HG02981 (cell line): ENCODE results near the gene NAB2.
A peak's percentile ranks its signal among the peaks of the same experiment; 100 is the strongest.
"Not testable (repeated sequence)": the region's sequence is repeated elsewhere in the genome, so short reads cannot be mapped to it uniquely, and the experiment has no call there.

ENCODE experiments used
- ATAC-seq: cut with Tn5 transposase; IDR thresholded peaks from one replicate; pipeline ENCODE4 v1.9.1; 2021; ENCODE audit warnings: mild to moderate bottlenecking, moderate library complexity; ENCODE audit not compliant: unreplicated experiment

Gene NAB2

DNA sequence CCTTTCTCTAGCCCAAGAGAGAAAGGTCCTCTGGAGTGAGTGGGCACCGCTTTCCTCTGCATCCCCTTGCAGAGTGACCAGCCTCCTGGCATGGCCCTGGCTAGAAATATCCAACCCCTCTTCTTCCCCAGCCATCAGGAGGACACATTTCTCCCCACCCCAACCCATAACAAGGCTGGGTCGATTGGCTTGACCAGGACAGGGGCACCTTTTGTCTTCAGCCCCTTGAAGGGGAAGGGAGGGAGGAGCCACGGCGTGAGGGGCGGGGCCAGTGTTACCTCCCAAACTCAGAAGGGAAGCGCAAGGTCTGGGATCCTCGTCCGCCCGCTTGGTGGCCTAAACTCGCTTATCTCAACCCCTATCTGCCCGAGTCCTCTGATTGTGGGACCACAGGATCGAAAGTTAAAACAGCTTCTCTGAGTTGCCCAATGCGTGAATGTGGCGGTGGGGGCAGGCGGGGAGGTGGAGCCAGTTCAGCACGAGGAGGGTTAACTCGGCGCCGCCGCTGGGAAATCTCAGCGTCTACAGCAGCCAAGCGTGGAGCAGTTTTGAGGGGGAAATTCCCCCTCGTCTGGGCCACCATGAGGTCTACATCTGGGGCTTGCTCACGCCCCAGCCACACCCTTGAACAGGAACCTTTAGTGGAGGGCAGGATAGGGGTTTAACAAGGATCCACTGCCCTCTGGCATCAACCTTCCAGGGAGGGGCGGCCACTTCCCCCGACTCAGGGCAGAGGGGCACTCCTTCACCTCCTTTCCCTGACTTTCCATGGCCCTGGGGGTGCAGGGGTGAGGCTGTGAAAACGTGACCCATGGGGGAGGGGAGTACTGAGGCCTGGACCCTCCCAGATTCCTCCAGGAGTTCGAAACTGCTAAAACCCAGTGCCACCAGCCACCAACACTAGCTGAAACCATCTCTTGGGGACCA is 21.5 kb downstream of the NAB2 start:
- ATAC-seq: peak; percentile 48

DNA sequence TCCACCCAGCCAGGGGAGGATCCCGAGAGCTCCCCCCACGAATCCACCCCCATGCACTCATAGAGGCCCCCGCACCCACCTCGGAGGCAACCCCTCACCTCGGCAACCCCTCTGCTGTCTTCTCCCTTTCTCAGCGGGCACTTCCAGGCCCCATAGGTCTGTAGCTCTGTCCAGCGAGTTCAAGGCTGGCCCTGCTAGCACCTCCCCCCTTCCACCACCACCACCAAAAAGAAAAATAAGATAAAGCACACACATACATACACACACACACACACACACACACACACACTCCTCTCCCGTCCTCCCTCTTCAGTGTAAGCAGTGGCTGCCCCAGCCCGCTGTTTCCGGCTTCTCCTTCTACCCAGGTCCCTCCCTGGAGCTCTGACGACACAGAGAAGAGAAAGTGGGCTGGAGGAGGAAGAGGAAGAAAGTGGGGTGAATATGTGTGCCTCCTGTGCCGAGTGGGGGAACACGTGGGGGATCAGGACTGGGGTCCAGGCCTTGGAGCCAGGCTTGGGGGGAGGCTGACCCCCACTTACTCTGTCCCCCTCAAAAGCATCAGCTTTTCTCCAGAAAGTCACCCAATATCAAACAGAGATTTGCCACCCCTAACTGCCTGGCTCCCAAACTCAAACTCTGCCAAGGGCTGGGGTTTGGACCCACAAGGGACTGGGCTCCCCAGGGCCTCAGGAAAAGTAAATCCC is 22.3 kb downstream of the NAB2 start, which contains the start of gene STAT6:
Gene STAT6 (minus strand): TSS at position 332 of the 704 bp plus-strand sequence. CDS start 3,084 bp downstream, outside the sequence.
- ATAC-seq: peak; percentile 46

DNA sequence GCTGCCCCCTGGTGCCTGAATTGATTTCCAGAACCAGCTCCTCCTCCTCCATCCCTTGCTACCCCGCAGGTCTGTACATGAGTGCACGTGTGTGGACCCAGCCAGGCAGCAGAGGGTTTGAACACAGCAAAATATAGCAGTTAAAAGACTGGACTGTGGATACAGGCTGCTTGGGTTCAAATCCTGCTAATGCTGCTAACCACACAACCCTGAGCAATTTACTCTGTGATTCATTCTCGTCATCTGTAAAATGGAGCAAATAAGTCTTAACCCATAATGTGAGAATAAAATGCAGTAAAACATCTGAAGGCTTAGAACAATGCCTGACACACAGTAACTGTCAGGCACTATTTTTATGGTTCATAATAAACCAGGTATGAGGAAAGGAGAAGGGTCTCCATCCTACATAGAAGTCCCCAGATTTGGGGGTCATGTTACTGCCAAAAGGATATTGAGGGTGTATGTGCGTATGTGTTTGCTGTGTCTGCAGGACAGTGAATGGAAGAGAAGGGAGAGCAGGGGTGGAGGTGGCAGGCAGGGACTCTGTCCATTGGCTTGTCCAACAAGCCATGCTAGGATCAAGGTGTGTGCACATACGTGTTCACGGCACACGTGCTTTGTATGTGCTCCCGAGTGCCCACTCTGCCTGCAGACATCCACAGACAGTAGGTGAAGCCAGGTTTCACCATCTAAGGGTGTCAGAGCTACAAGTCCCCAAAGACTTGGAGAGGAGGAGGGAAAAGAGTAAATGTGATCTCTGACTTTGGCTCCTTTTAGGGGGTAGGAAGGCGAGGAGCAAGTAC is 23.8 kb downstream of the NAB2 start:
- ATAC-seq: peak; percentile 55

DNA sequence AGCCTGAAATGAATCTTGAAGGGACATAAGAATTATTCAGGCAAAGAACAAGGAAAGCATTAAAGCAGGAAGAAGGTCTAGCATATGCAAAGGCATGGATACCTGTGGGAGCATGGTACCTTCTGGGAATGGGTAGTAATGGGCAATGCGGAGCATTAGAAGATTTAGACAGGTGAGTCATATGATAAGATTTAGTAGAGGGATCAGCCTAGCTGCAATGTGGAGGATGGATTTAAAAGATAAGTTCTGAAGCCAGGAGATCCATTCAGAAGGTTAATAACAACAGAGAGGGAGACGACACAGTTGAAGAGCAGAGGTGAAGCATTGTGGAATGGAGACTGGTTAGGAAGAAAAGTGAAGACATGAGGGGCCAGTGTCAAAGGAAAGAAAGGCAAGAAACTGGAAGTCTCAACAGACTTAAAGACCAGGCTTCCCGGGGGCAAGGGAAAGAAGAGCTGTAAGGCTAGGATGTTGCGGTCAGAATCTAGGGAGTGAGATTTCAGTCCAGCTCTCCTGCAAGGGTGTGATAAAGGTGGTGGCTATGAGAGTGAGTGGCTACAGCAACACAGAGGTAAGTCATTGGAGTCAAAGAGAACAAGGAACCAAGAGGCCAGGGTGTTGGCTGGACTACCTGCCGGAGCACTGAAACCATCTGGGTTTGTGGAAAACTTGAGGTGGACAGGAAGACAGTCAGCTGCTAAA is 27.8 kb downstream of the NAB2 start:
- no peak for ATAC-seq

DNA sequence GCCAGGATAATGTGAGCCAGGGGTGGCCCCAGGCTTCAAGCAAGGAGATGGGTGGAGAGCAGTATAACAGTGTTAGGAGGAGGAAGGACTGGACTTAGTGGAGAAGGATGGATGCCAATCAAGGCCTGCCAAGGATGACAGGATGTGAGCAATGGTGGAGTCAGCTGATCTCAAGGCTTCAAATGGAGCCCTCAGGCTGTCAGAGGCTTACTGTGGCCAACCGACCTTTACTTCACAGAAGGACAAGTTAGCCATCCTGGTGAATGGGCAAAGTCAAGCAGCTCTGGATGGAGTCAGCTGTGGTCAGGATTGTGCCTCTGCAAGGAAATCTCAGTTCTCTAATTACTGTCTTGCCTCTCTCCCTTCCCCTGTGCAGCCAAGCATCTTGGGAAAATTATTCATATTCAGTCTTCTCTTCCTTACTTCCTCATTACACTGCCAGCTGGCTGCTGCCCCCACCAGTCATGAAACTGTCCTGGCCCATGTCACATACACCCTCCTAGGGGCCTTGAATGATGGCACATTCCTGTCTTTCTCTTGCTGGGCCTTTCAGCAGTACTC is 29.9 kb downstream of the NAB2 start:
- no peak for ATAC-seq

DNA sequence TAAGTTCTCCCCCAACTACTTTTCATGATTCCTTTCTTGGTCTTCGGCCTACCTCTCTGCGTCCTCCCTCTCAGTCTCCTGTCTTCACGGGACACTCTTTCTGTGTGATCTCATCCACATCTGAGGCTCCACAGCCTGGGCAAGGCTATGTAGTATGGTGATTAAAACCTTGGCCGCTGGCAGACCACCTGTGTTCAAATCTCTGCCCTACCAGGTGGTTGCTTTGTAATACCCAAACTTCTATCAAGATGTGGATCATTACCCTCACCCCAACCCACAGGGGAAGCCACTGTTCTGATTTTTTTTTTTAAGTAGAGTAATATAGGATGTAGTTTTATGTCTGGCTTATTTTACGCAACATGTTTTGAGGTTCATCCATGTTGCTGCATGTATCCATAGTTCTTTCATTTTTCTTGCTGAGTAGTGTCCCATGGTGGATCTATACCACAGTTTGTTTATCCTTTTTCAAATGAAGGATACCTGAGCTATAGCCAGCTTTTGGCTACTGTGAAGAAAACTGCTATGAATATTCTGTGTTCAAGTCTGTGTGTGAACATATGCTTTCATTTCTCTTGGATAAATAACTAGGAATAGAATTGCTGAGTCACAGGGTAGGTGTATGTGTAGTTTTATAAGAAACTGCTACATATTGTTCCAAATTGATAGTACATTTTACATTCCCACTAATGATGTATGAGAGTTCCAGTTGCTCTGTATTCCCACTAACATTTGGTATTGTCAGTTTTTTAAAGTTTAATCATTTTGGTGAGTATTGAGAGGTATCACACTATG is 30.6 kb downstream of the NAB2 start:
- no peak for ATAC-seq

DNA sequence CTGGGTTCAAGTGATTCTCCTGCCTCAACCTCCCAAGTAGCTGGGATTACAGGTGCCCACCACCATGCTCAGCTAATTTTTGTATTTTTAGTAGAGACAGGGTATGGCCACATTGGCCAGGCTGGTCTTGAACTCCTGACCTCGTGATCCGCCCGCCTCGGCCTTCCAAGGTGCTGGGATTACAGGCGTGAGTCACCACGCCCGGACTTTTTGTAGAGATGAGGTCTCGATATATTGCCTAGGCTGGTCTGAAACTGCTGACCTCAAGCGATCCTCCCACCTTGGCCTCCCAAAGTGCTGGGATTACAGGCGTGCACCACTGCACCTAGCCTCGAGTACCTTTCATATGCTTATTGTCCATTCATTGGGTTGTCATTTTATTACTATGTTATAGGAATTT is 31.8 kb downstream of the NAB2 start:
- ATAC-seq: not testable (repeated sequence)

DNA sequence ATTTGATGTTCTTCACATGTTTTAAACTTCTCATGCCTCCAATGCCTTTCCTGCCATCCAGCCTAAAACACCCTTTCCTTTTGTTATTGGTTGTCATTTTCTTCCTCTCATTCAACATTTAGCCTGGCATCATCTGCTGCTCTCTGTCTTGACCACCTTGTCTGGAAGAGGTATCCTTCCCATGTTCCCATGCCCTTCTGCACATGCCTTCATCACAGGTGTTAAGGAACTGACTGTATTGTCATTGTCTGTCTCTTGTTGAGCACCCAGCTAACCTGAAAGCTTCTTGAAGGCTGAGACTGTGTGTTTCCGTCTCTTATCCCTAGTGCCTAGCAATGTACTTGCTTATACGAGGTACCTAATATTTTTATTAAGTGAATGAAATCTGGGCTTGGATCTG is 34.9 kb downstream of the NAB2 start:
- no peak for ATAC-seq

DNA sequence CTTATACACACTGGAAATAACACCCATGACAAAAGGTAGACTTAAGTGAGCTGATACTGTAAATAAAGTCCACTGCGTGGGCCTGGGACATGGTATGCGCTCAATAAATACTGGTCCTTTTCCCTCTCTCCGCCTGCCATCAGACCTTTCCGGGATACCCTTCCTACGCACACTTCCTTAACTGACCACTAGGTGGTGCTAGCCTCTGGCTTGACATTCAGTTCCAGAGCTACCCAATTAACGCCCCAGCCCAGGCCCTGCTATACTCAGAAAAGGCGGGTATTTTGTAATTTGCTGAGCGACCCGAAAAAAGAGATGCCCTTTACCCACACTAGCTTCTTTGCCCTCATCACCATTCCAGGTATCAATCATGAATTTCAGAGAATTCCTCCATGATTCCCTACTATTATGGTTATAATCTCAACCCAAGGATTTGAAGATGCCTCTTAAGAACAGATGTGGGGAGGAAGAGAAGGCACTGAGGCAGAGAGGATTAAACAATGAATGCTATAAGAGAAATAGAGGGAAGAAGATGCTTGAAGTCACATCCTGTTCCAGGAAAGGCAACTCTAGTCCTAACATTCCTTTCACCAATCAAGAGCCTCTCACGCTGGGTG is 35.5 kb downstream of the NAB2 start:
- no peak for ATAC-seq

DNA sequence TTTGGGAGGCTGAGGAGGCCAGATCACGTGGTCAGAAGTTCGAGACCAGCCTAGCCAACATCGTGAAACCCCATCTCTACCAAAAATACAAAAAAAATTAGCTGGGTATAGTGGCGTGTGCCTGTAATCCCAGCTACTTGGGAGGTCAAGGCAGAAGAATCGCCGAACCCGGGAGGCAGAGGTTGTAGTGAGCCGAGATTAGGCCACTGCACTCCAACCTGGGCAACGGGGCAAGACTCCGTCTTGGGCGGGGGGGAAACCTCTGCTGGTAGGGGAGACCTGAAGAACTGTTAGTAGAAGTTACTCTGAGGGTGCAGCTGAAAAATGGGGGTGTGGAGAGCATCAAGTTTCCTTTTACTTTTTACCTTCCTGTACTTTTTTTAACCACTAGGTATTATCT is 37.1 kb downstream of the NAB2 start:
- no peak for ATAC-seq

DNA sequence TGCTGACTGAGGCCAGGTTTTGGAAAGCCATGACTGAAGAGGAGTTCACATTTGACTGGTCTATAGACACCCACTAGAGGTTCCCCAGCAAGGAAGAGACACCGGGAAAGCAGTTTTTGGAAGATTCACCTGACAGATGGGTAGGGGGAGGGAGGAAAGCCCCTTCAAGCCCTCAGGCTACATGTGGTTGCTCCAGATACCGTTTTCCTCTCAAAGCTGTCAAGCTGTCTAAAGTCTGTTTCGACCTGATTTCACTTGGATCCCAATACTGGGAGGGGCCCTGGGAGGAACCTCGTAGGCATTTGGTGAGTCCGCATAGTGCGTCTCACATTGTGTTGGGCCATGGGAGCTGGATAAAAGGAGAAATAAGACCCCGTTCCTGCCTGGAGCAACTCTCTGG is 37.6 kb downstream of the NAB2 start:
- no peak for ATAC-seq

DNA sequence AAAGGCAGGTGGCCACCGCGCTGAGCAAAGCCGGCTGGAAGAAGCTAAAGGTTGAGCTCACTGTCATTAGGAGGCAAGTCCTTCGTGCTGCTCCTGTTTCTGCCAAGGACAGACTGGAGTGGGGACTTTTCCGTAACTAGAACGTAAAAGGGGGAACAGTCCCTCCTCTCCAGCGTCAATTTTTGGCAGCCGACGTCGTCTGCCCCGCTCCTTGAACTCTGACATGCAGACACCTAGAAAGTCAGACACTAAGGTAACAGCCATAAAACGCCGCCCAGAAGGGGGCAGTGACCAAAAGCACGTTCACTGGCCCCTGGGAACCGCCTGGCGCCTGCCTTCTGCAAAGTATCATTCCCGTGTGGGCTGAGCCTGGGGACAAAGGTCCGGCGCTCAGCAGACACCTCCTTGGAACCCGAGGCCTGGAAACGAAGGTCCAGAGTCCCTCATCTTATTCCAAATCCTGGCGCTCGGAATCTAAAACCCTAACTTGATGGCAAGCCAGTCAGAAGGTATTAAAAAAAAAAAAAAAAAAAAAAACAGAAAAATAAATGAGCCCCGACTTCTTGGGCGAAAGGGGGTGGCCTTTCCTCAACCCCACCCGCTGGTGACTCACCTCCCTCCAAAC is 38.3 kb downstream of the NAB2 start:
- ATAC-seq: peak; percentile 32

DNA sequence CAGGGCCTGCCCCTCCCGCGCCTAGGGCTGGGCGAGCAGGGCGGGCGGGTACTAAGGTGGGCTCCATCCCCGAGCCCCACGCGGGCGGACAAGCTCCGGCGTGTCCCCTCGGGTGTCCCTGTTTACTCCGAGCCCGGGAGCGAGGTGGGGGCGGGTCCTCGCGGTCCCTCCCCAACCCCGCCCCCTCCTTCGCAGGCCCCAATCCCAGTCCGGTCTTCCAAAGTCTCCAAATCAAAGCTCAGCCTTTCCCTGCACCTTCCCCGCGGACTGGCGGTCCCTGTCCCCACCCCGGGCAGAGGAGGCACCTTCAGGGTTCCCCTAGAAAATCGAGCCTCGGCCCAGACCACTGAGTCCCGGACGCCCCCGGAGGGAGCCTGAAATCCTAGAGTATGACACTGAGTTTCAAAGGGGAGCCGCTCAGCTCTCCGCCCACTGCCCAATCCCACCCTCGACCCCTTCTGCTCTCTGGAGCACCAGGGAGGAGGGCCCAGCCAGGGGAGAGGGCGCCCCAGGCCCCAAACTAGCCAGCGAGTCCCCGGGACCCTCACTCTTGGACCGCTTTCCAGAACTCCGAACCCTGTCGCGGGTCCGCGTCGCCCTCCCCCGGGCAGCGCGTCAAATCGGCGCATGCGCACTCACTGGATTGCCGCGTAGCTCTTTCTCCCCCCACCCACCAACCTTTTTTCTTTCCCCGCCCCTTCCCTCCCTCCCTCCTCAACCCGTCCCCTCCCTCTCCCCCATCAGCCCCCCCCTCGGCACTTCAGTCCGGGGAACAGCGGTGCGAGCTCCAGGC is 39.0 kb downstream of the NAB2 start, which contains the start of gene LRP1:
Gene LRP1 (plus strand): TSS at position 758 of the 793 bp plus-strand sequence. CDS start 482 bp downstream, outside the sequence.
- ATAC-seq: peak; percentile 44

DNA sequence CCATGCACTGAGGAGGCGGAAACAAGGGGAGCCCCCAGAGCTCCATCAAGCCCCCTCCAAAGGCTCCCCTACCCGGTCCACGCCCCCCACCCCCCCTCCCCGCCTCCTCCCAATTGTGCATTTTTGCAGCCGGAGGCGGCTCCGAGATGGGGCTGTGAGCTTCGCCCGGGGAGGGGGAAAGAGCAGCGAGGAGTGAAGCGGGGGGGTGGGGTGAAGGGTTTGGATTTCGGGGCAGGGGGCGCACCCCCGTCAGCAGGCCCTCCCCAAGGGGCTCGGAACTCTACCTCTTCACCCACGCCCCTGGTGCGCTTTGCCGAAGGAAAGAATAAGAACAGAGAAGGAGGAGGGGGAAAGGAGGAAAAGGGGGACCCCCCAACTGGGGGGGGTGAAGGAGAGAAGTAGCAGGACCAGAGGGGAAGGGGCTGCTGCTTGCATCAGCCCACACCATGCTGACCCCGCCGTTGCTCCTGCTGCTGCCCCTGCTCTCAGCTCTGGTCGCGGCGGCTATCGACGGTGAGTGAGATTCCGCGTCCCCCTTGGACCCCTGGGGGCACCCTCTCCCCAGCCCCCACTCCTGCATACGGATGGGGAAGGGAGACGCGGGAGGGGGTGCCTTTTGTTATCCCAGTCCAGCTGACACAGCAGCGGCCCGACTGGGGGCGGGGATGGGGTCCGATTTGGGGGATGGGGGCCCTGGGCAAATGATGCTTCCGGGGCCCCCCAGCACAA is 39.8 kb downstream of the NAB2 start:
- no peak for ATAC-seq

DNA sequence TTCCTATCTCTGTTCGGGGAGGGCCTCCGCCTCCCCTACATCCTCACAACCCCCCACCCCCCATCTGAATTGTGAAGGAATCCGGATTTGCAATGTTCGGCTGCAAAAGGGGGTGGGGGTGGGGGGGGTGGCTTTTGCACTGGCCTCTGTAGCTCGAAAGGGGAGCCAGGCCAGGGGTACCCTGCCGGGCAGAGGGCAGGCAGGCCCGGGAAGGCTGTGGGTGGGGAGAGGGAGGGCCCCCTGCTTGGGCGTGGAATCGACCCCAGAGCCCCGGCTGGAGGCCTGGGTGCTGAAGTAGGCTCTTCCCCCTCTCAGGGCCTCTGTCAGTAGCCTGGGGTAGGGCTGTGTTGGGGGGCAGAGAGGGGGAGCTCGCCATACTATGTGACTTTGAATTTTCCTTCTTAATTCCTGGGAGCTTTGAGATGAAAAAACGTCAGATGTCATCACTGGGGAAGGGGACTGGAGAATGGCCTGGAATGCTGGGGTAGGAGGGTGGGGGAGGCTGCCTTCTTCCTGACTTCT is 40.5 kb downstream of the NAB2 start:
- ATAC-seq: no peak

DNA sequence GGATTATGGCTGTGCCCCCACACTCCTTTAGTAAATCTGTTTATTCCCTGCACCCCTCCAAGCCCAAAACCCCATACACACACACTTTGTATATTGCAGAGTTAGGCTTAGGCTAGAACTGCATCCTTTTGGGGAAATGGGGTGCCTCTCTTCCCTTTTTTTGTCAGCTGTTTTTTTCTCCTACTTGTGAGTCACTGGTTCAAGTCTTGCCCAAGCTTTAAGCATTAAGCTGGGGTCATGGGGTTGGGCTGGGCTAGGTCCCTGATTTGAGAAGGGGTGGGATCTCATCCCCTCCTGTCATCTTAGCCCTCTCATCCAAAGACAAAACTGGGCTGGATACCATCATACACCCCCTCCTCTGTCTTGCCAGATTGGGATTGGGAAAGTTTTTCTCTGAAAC is 41.0 kb downstream of the NAB2 start:
- ATAC-seq: no peak

DNA sequence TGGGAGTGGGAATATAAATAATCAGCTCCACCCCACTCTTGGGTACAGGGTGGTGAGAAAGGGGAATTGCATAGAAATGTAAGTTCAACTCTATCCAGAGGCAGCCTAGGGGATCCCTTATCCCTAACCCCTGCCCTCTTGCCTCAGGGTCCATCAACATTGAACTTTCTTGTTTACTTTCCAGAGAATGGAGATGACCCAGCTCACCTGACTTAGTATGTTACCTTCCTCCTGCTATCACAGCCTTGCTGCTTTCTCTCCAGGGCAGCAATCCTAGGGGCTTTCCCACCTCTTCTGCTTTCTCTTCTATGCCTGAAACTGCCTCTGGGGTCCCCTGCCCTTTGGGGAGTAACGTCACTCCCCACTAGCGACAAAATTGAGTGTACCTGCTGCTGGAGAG is 42.0 kb downstream of the NAB2 start:
- no peak for ATAC-seq
